OCI-LY7 (cell line): ENCODE results near the gene FCGR2B.
"Not testable (repeated sequence)": the region's sequence is repeated elsewhere in the genome, so short reads cannot be mapped to it uniquely, and the experiment has no call there.

ENCODE experiments used
- EZH2phosphoT487 ChIP-seq: fragments of 200-600 bp; sonication (generic); IDR thresholded peaks from 2 replicates; pipeline ENCODE4 v1.6.1; 2018; ENCODE audit warnings: low read depth, borderline replicate concordance, mild to moderate bottlenecking, mixed run types, antibody characterized with exemption, low read length, moderate library complexity, mixed read lengths
- TF ChIP-seq, protein P1 (sequence below): fragments of 200-600 bp; sonication (generic); conservative IDR thresholded peaks from 2 replicates; pipeline ENCODE4 v1.5.1; 2014; ENCODE audit warnings: mild to moderate bottlenecking, antibody characterized with exemption, low read length, moderate library complexity, mixed read lengths

DNA sequence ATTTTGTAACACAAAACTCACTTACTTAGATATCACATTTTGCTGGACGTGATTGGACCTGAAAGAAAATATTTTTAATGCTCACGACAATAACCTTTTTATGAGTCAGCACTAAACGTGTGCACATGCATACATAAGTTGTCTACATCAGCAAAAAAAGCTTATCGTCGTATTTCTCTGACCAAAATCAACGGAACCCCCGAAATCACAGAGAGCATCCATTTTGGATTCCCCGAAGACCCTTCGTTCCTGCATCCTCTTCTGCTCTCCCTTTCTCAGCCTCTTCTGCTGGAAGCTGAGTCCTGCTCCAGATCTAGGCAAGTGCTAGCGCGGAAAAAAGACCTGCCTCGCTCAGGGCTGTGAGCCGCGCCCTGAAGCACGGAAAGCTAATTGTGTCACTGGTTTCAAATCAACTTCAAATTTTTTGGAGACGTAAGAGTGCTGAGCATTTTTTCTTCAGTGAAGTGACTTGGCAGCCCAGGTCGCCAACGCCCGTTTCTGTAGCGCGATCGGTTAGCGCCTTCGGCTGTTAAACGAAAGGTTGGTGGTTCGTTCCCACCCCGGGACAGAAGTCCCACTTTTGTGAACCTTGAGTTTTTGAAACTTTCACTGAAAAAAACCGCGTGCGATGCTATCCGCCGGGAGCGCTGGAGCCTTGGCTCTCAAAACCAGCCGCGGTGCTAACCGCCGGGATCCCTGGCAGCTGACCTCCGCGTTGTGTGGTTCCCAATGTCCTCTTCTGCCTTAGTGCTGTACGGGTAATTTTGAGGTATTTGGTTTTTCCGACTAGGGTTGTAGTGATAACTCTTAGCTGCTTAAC, 41.6 kb upstream of the FCGR2B start:
- TF ChIP-seq, protein P1, sequence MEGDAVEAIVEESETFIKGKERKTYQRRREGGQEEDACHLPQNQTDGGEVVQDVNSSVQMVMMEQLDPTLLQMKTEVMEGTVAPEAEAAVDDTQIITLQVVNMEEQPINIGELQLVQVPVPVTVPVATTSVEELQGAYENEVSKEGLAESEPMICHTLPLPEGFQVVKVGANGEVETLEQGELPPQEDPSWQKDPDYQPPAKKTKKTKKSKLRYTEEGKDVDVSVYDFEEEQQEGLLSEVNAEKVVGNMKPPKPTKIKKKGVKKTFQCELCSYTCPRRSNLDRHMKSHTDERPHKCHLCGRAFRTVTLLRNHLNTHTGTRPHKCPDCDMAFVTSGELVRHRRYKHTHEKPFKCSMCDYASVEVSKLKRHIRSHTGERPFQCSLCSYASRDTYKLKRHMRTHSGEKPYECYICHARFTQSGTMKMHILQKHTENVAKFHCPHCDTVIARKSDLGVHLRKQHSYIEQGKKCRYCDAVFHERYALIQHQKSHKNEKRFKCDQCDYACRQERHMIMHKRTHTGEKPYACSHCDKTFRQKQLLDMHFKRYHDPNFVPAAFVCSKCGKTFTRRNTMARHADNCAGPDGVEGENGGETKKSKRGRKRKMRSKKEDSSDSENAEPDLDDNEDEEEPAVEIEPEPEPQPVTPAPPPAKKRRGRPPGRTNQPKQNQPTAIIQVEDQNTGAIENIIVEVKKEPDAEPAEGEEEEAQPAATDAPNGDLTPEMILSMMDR, result not testable (repeated sequence)
- TF ChIP-seq EZH2phosphoT487, result not testable (repeated sequence)
